Upper lobe of left lung (tissue), 6 donors: ENCODE measurements around the gene SNX1. TPM values are rescaled to one million over a fixed set of nuclear protein-coding genes. Genes with fewer than 3 reads are reported as not detected.
A peak's percentile ranks its signal among the peaks of the same experiment; 100 is the strongest.

Experiments used
- ATAC-seq, 2 donors: fragments of 200-7000 bp; cut with Tn5 transposase; one replicate each; pipeline ENCODE4 v1.9.1; 2022; ENCODE audit warnings: mild to moderate bottlenecking in 2 of 2, moderate library complexity in 2 of 2; ENCODE audit not compliant: low FRiP score in 2 of 2
- DNase-seq, 2 donors: peaks; one replicate each; pipeline ENCODE4 v3.0.0-alpha.2; 2019 to 2020
- H3K27ac ChIP-seq, 4 donors: fragments of 200-600 bp; sonication (generic); one replicate each; pipeline ENCODE4 v1.5.1; 2016 to 2019
- H3K27me3 ChIP-seq, 4 donors: fragments of 200-600 bp; sonication (generic); one replicate each; pipeline ENCODE4 v1.5.1; 2017 to 2019
- H3K36me3 ChIP-seq, 4 donors: fragments of 200-600 bp; sonication (generic); one replicate each; pipeline ENCODE4 v1.5.1; 2016 to 2019
- H3K4me1 ChIP-seq, 4 donors: fragments of 200-600 bp; sonication (generic); one replicate each; pipeline ENCODE4 v1.5.1; 2018 to 2019
- H3K4me3 ChIP-seq, 4 donors: fragments of 200-600 bp; sonication (generic); one replicate each; pipeline ENCODE4 v1.5.1; 2017 to 2019; ENCODE audit warnings: mild to moderate bottlenecking in 2 of 4, moderate library complexity in 1 of 4
- H3K9me3 ChIP-seq, 4 donors: fragments of 200-600 bp; sonication (generic); one replicate each; pipeline ENCODE4 v1.5.1; 2018 to 2019
- CTCF ChIP-seq, 6 experiments: fragments of 450-650 bp in 4 of 6; fragments of 200-600 bp in 2 of 6; sonication (generic) in 2 of 6; IDR thresholded peaks; one replicate each; pipeline ENCODE4 v1.5.1; 2016 to 2019; ENCODE audit warnings: antibody characterized with exemption in 6 of 6
- EP300 ChIP-seq, 4 donors: sonication (generic); formaldehyde crosslinking; IDR thresholded peaks; one replicate each; pipeline ENCODE4 v1.5.1; 2017; ENCODE audit warnings: antibody characterized with exemption in 4 of 4, control low read depth in 2 of 4
- POLR2A ChIP-seq, 4 donors: fragments of 450-650 bp; IDR thresholded peaks; one replicate each; pipeline ENCODE4 v1.5.1; 2016 to 2017; ENCODE audit warnings: antibody characterized with exemption in 4 of 4, mild to moderate bottlenecking in 2 of 4
- POLR2AphosphoS5 ChIP-seq, 2 donors: sonication (generic); formaldehyde crosslinking; IDR thresholded peaks; one replicate each; pipeline ENCODE4 v1.5.1; 2017; ENCODE audit warnings: antibody characterized with exemption in 2 of 2
- WGBS, 2 donors: methylation state at CpG; one replicate each; pipeline ENCODE4 v1.1.5; 2017 to 2018; 5-methylcytosine and 5-hydroxymethylcytosine counted together
- total RNA-seq, 6 donors: library from RNA; depleted of rRNA in 4 of 6; stranded (reverse); fragments of >200 nt in 4 of 6; gene quantifications; one replicate each; pipeline versions ENCODE4 v1.1.0 to v1.2.1, GENCODE V29; 2016 to 2021
- donor health status: DM: no; HTN: no; CAD: no; lungs with moderate emphysema.
- donor health status: DM: no; HTN: yes; CAD: no; lungs with severe emphysema.

The SNX1 gene
- total RNA-seq, 6 donors from 2014 or later: 103 to 234 (median 154) TPM

GRCh38 chr15:64060716-64061115, 35.1 kb upstream of the SNX1 start:
- Histone ChIP-seq H3K4me3 (no peak overlapping the region), H3K9me3 (no peaks in the 10 kb centered on the region), H3K4me1 (no peaks in the 10 kb centered on the region), H3K36me3 (no peaks in the 10 kb centered on the region), H3K27me3 (no peaks in the 10 kb centered on the region), H3K27ac (no peak overlapping the region)
- TF ChIP-seq EP300 (IDR thresholded peaks at IDR 0.05) (no peak), POLR2AphosphoS5 (IDR thresholded peaks at IDR 0.05) (no peak), POLR2A (IDR thresholded peaks at IDR 0.05) (no peak), CTCF (IDR thresholded peaks at IDR 0.05) (no peak)
- peak in 1 of 2 donors; percentile 72 for DNase-seq
- 94 to 95% methylated on average over 21 to 29 of the region's 29 CpGs for WGBS, 2 donors
- ATAC-seq: no peak

GRCh38 chr15:64066451-64066850, 29.3 kb upstream of the SNX1 start:
- Histone ChIP-seq H3K27me3 (no peaks in the 10 kb centered on the region), H3K9me3 (no peaks in the 10 kb centered on the region), H3K27ac (no peak overlapping the region), H3K4me3 (no peak overlapping the region), H3K36me3 (peaks cover 0 to 2% (median under 1%) of the 10 kb centered on the region in 4 donors), H3K4me1 (peaks cover 6 to 12% (median 9%) of the 10 kb centered on the region in 4 donors)
- 53 to 68% methylated on average over 1 of the region's 1 CpG for WGBS, 2 donors
- ATAC-seq (no peak), DNase-seq (no peak)
- no peak for TF ChIP-seq POLR2A (IDR thresholded peaks at IDR 0.05)
- no peak for TF ChIP-seq CTCF (IDR thresholded peaks at IDR 0.05)
- TF ChIP-seq EP300 (IDR thresholded peaks at IDR 0.05): no peak
- TF ChIP-seq POLR2AphosphoS5 (IDR thresholded peaks at IDR 0.05): no peak

- Histone ChIP-seq H3K9me3 (no peaks in the 10 kb centered on the region), H3K4me1 (peaks cover 6 to 18% (median 12%) of the 10 kb centered on the region in 4 donors), H3K36me3 (peaks cover 0 to 8% (median 3%) of the 10 kb centered on the region in 4 donors), H3K4me3 (no peak overlapping the region), H3K27ac (no peak overlapping the region), H3K27me3 (no peaks in the 10 kb centered on the region)
- 24 to 26% methylated on average over 10 to 11 of the region's 11 CpGs for whole genome bisulfite sequencing, 2 donors
- peak; percentile 86 to 87 for ATAC-seq
- TF ChIP-seq EP300 (IDR thresholded peaks at IDR 0.05): no peak
- TF ChIP-seq POLR2AphosphoS5 (IDR thresholded peaks at IDR 0.05): no peak
- TF ChIP-seq CTCF (IDR thresholded peaks at IDR 0.05): peak; percentile 72 to 88 (median 84)
- peak in 1 of 2 donors; percentile 59 for DNase-seq
These were observed 28.2 kb upstream of the SNX1 start for GRCh38 chr15:64067564-64068030.

GRCh38 chr15:64068133-64068532, 27.6 kb upstream of the SNX1 start:
- TF ChIP-seq CTCF (IDR thresholded peaks at IDR 0.05) (no peak), POLR2A (IDR thresholded peaks at IDR 0.05) (no peak), EP300 (IDR thresholded peaks at IDR 0.05) (no peak), POLR2AphosphoS5 (IDR thresholded peaks at IDR 0.05) (no peak)
- 67 to 70% methylated on average over 4 of the region's 4 CpGs for WGBS, 2 donors
- H3K9me3 ChIP-seq: no peaks in the 10 kb centered on the region
- DNase-seq (no peak), ATAC-seq (no peak)
- H3K27ac ChIP-seq: no peak overlapping the region
- H3K36me3 ChIP-seq: peaks cover 0 to 8% (median 3%) of the 10 kb centered on the region in 4 donors
- no peaks in the 10 kb centered on the region for H3K27me3 ChIP-seq
- peaks cover 6 to 18% (median 12%) of the 10 kb centered on the region in 4 donors for H3K4me1 ChIP-seq
- no peak overlapping the region for H3K4me3 ChIP-seq

GRCh38 chr15:64070106-64070505, 25.7 kb upstream of the SNX1 start:
- H3K36me3 ChIP-seq: peaks cover 0 to 14% (median 3%) of the 10 kb centered on the region in 4 donors
- H3K4me3 ChIP-seq: no peak overlapping the region
- H3K27me3 ChIP-seq: no peaks in the 10 kb centered on the region
- 95 to 96% methylated on average over 3 of the region's 3 CpGs for WGBS, 2 donors
- ATAC-seq (no peak), DNase-seq (no peak)
- peak overlapping the region in 2 of 4 donors; percentile 67 to 72 for H3K27ac ChIP-seq
- no peaks in the 10 kb centered on the region for H3K9me3 ChIP-seq
- no peak for TF ChIP-seq EP300 (IDR thresholded peaks at IDR 0.05)
- TF ChIP-seq POLR2A (IDR thresholded peaks at IDR 0.05): no peak
- no peak for TF ChIP-seq CTCF (IDR thresholded peaks at IDR 0.05)
- no peak for TF ChIP-seq POLR2AphosphoS5 (IDR thresholded peaks at IDR 0.05)
- H3K4me1 ChIP-seq: peaks cover 6 to 18% (median 12%) of the 10 kb centered on the region in 4 donors
